Measurements from ENCODE around the gene PIP5K1B. TPM values are rescaled to one million over a fixed set of nuclear protein-coding genes. Genes with fewer than 3 reads are reported as not detected.

PIP5K1B gene
- total RNA-seq, 1 experiment from 2014 or later: 0.20 TPM

GRCh38 chr9:68717552-68718443 lies 12.8 kb downstream of the PIP5K1B start:
- ATAC-seq: no peak
- H2AFZ ChIP-seq (ENCODE audit: low read depth, low read length, poor library complexity, severe bottlenecking): no peak overlapping the region
- intact Hi-C loops (cut with micrococcal nuclease): no loop called here
- H3K9ac ChIP-seq (ENCODE audit: low read length): no peak overlapping the region
- RAD21 ChIA-PET (ENCODE audit: low non-redundant PET in 1 of 2, low total read pairs in 2 of 2, uncharacterized antibody in 2 of 2, unreplicated experiment in 2 of 2): no interaction called here
- CTCF ChIA-PET: no interaction called here
- H3K79me2 ChIP-seq (ENCODE audit: insufficient read depth, low read length): no peaks in the 10 kb centered on the region
- no peak overlapping the region for H3K4me2 ChIP-seq (ENCODE audit: low read length)
- DNase-seq (ENCODE audit: low read depth, low spot score): no peak
- no peak overlapping the region for H3K4me3 ChIP-seq (replicated peaks in 1 of 2; ENCODE audit: low read depth in 1 of 2, low read length in 2 of 2)
- H3K9me3 ChIP-seq (ENCODE audit: control insufficient read depth in 1 of 2, insufficient read depth in 1 of 2, low read depth in 1 of 2, low read length in 2 of 2): no peaks in the 10 kb centered on the region
- POLR2A ChIA-PET: no interaction called here
- H4K20me1 ChIP-seq (ENCODE audit: insufficient read depth): no peaks in the 10 kb centered on the region
- TF ChIP-seq CBX3 (IDR thresholded peaks at IDR 0.05; ENCODE audit: low read depth) (no peak), RAD21 (IDR thresholded peaks at IDR 0.05; ENCODE audit: low read depth) (no peak), ATF3 (IDR thresholded peaks at IDR 0.05) (no peak), EZH2phosphoT487 (IDR thresholded peaks at IDR 0.05; ENCODE audit: borderline replicate concordance) (no peak), JUND (IDR thresholded peaks at IDR 0.05) (no peak), POLR2A (IDR thresholded peaks at IDR 0.05; ENCODE audit: borderline replicate concordance, extremely low read depth, insufficient read depth, insufficient read length) (no peak), ELF1 (IDR thresholded peaks at IDR 0.05; ENCODE audit: borderline replicate concordance, low read depth) (no peak), ZBTB33 (IDR thresholded peaks at IDR 0.05; ENCODE audit: extremely low read depth, insufficient replicate concordance, low read length) (no peak), YY1 (IDR thresholded peaks at IDR 0.05; ENCODE audit: extremely low read depth, insufficient replicate concordance, low read depth, low read length) (no peak), CTCF (IDR thresholded peaks at IDR 0.05 in 2 of 3, conservative IDR thresholded peaks at IDR 0.05 in 1 of 3; ENCODE audit: borderline replicate concordance in 1 of 3, insufficient read depth in 1 of 3, low read depth in 2 of 3, low read length in 2 of 3) (no peak), REST (IDR thresholded peaks at IDR 0.05; ENCODE audit: low read depth) (no peak), EGR1 (IDR thresholded peaks at IDR 0.05; ENCODE audit: low read depth) (no peak)
- no peaks in the 10 kb centered on the region for H3K36me3 ChIP-seq (ENCODE audit: control insufficient read depth in 1 of 2, insufficient read depth in 2 of 2, low read length in 2 of 2)
- H3K4me1 ChIP-seq (ENCODE audit: control insufficient read depth in 1 of 2, insufficient read depth in 2 of 2, low read length in 2 of 2): no peaks in the 10 kb centered on the region; a peak in 1 of 4 replicates
- H3K9me2 ChIP-seq (ENCODE audit: insufficient read depth): no peaks in the 10 kb centered on the region
- BruUV-seq (replicated peaks): no TSS peak
- no peak overlapping the region for H3K27ac ChIP-seq (ENCODE audit: low read depth, low read length)
- H3K27me3 ChIP-seq (ENCODE audit: insufficient read depth, low read length): peaks cover 54% of the 10 kb centered on the region

Measured in HCT116 (cell line).